Measurements from ENCODE around the gene USP43.

- TF ChIP-seq CTCF (IDR thresholded peaks at IDR 0.05), result no peak
- no peak for TF ChIP-seq EZH2 (IDR thresholded peaks at IDR 0.05)
- TF ChIP-seq EZH2phosphoT487 (IDR thresholded peaks at IDR 0.05), result no peak
Measured at GRCh38 chr17:9636501-9636900, 8.8 kb upstream of the USP43 start.

All from neural progenitor cell (in vitro differentiated cells).